ENCODE measurements around the gene CGREF1.

DNA sequence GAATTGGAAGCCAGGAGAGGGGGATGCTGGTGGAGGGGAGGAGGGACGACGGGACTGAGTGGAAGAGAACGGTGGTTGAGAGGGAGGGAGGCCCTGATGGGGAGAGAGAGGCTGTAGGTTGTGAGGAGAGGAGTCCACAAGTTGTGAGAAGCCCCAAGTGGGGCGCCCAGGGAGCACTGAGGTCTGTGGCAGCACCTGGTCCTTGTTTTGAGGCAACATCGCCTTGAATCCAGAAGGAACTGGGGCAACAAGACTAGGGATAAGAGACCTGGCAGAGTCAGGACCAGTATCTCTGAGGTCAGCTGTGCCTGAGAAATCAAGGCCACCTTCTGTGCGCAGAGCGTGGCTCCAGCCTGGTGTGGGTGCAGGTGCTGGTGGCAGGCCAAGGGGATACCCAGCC is 19.2 kb upstream of the CGREF1 start:
- TF ChIP-seq CTCF (conservative IDR thresholded peaks at IDR 0.05 in 1 of 2, IDR thresholded peaks at IDR 0.05 in 1 of 2; ENCODE audit: low read depth in 1 of 2, low read length in 2 of 2) (no peak), EZH2 (IDR thresholded peaks at IDR 0.05; ENCODE audit: low read length, missing control alignments) (no peak)
